ENCODE data around the gene INVS. TPM values are rescaled to one million over a fixed set of nuclear protein-coding genes. Genes with fewer than 3 reads are reported as not detected.

Gene INVS
- total RNA-seq, 1 experiment from 2014 or later, result 15.6 TPM

GRCh38 chr9:100096378-100096916, 2.6 kb upstream of the INVS start:
- Histone ChIP-seq H3K36me3 (ENCODE audit: control insufficient read depth, insufficient read depth, low read length) (no peaks in the 10 kb centered on the region), H3K4me3 (ENCODE audit: low read depth, low read length) (no peak overlapping the region), H3K4me1 (peaks cover 11% of the 10 kb centered on the region; the same call in 1 of the 2 replicates), H3K9me3 (no peaks in the 10 kb centered on the region), H3K27me3 (replicated peaks; ENCODE audit: control insufficient read depth, insufficient read depth, low read length) (no peaks in the 10 kb centered on the region)
- no peak for TF ChIP-seq CTCF (IDR thresholded peaks at IDR 0.05; ENCODE audit: insufficient read depth in 1 of 2, low read depth in 1 of 2, low read length in 1 of 2, severe bottlenecking in 1 of 2, unreplicated experiment in 1 of 2)
- intact Hi-C loops (cut with micrococcal nuclease; ENCODE audit: unreplicated experiment), result loop anchor here (5.0 kb wide), 2 partner anchors 116 to 226 kb away; no protein-coding TSS in a partner anchor
- Mint-ChIP-seq H3K36me3 (ENCODE audit: insufficient read depth, unreplicated experiment) (peaks cover 12% of the 10 kb centered on the region), H3K27me3 (ENCODE audit: insufficient read depth, unreplicated experiment) (no peaks in the 10 kb centered on the region), H3K9me3 (ENCODE audit: unreplicated experiment) (no peaks in the 10 kb centered on the region), H3K4me3 (ENCODE audit: unreplicated experiment) (peak overlapping the region; percentile 9), H3K4me1 (ENCODE audit: low read depth, unreplicated experiment) (peaks cover 7% of the 10 kb centered on the region), H3K27ac (ENCODE audit: unreplicated experiment) (no peak overlapping the region)
- ChIA-PET POLR2A (no interaction called here), CTCF (no interaction called here)
- no peak for DNase-seq
- BruUV-seq (replicated peaks), result no TSS peak

- no peaks in the 10 kb centered on the region for H3K9me3 Mint-ChIP-seq (ENCODE audit: unreplicated experiment)
- peak overlapping the region; percentile 96 for H3K4me3 Mint-ChIP-seq (ENCODE audit: unreplicated experiment)
- no peaks in the 10 kb centered on the region for H3K27me3 ChIP-seq (replicated peaks; ENCODE audit: control insufficient read depth, insufficient read depth, low read length)
- intact Hi-C loops (cut with micrococcal nuclease; ENCODE audit: unreplicated experiment), result loop anchor here (2.0 to 5.0 kb wide), 5 partner anchors 69 to 277 kb away; partner anchors contain the start of genes NR4A3 and STX17
- H3K4me3 ChIP-seq (ENCODE audit: low read depth, low read length), result peak overlapping the region; percentile 99
- no peaks in the 10 kb centered on the region for H3K27me3 Mint-ChIP-seq (ENCODE audit: insufficient read depth, unreplicated experiment)
- ChIA-PET POLR2A (interaction anchor here (0.6 kb wide), 1 partner anchor 14 kb away, joined by 4 read pairs; no protein-coding TSS in a partner anchor), CTCF (no interaction called here)
- peaks cover 12% of the 10 kb centered on the region for H3K36me3 Mint-ChIP-seq (ENCODE audit: insufficient read depth, unreplicated experiment)
- no peak for TF ChIP-seq CTCF (IDR thresholded peaks at IDR 0.05; ENCODE audit: insufficient read depth in 1 of 2, low read depth in 1 of 2, low read length in 1 of 2, severe bottlenecking in 1 of 2, unreplicated experiment in 1 of 2)
- peaks cover 11% of the 10 kb centered on the region; the same call in 1 of the 2 replicates for H3K4me1 ChIP-seq
- peak; percentile 84 to 89 for DNase-seq
- peaks cover 7% of the 10 kb centered on the region for H3K4me1 Mint-ChIP-seq (ENCODE audit: low read depth, unreplicated experiment)
- BruUV-seq (replicated peaks), result TSS peak; percentile 45
- H3K27ac Mint-ChIP-seq (ENCODE audit: unreplicated experiment), result peak overlapping the region; percentile 97
- no peaks in the 10 kb centered on the region for H3K9me3 ChIP-seq
- no peaks in the 10 kb centered on the region for H3K36me3 ChIP-seq (ENCODE audit: control insufficient read depth, insufficient read depth, low read length)
Observed at GRCh38 chr9:100098046-100098886, 777 bp upstream of the INVS start.

- peaks cover 6% of the 10 kb centered on the region; the same call in 1 of the 2 replicates for H3K4me1 ChIP-seq
- BruUV-seq (replicated peaks), result no TSS peak
- peak overlapping the region; percentile 96 for H3K4me3 Mint-ChIP-seq (ENCODE audit: unreplicated experiment)
- ChIA-PET POLR2A (no interaction called here), CTCF (no interaction called here)
- intact Hi-C loops (cut with micrococcal nuclease; ENCODE audit: unreplicated experiment), result loop anchor here (2.0 to 5.0 kb wide), 5 partner anchors 71 to 279 kb away; partner anchors contain the start of genes NR4A3 and STX17
- no peaks in the 10 kb centered on the region for H3K9me3 ChIP-seq
- peak overlapping the region; percentile 97 for H3K27ac Mint-ChIP-seq (ENCODE audit: unreplicated experiment)
- H3K4me3 ChIP-seq (ENCODE audit: low read depth, low read length), result peak overlapping the region; percentile 99
- no peaks in the 10 kb centered on the region for H3K9me3 Mint-ChIP-seq (ENCODE audit: unreplicated experiment)
- H3K27me3 ChIP-seq (replicated peaks; ENCODE audit: control insufficient read depth, insufficient read depth, low read length), result no peaks in the 10 kb centered on the region
- no peaks in the 10 kb centered on the region for H3K36me3 ChIP-seq (ENCODE audit: control insufficient read depth, insufficient read depth, low read length)
- peaks cover 12% of the 10 kb centered on the region for H3K36me3 Mint-ChIP-seq (ENCODE audit: insufficient read depth, unreplicated experiment)
- peak; percentile 43 for DNase-seq
- H3K4me1 Mint-ChIP-seq (ENCODE audit: low read depth, unreplicated experiment), result peaks cover 7% of the 10 kb centered on the region
- TF ChIP-seq CTCF (IDR thresholded peaks at IDR 0.05; ENCODE audit: insufficient read depth in 1 of 2, low read depth in 1 of 2, low read length in 1 of 2, severe bottlenecking in 1 of 2, unreplicated experiment in 1 of 2), result no peak
- H3K27me3 Mint-ChIP-seq (ENCODE audit: insufficient read depth, unreplicated experiment), result no peaks in the 10 kb centered on the region
Observed at GRCh38 chr9:100099722-100100042, 639 bp downstream of the INVS start.

Data from Caco-2 (cell line).